HG03280 (cell line): ENCODE measurements around the gene CD79B.
"Not testable (repeated sequence)": the region's sequence is repeated elsewhere in the genome, so short reads cannot be mapped to it uniquely, and the experiment has no call there.

Experiments used
- ATAC-seq: cut with Tn5 transposase; IDR thresholded peaks from one replicate; pipeline ENCODE4 v1.9.1; 2021; ENCODE audit warnings: mild to moderate bottlenecking, moderate library complexity; ENCODE audit not compliant: unreplicated experiment

Gene CD79B

GRCh38 chr17:63915753-63916152 is 16.4 kb downstream of the CD79B start:
- not testable (repeated sequence) for ATAC-seq

GRCh38 chr17:63914471-63914870 is 17.7 kb downstream of the CD79B start:
- ATAC-seq, result no peak

DNA sequence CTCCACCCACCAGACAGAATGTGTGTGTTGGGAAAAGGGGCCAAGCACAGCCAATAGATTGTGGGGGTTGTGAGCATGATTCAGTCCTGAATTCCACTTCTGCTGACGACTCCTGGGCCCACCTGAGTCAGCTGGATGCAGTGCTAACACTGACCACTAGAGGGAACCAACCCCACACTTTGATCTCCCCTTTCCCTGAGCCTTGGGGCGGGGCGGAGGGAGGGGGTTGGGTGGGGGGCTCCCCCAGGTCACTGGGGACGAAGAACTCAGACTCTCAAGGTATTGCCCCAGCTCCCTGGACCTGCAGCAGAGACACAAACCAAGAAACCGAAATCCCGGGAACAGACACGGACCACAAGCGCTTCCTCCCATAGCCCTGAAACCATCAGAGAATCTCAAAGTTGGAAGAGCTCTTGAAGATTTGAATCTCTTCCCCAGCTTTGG is 20.5 kb downstream of the CD79B start:
- ATAC-seq, result no peak

DNA sequence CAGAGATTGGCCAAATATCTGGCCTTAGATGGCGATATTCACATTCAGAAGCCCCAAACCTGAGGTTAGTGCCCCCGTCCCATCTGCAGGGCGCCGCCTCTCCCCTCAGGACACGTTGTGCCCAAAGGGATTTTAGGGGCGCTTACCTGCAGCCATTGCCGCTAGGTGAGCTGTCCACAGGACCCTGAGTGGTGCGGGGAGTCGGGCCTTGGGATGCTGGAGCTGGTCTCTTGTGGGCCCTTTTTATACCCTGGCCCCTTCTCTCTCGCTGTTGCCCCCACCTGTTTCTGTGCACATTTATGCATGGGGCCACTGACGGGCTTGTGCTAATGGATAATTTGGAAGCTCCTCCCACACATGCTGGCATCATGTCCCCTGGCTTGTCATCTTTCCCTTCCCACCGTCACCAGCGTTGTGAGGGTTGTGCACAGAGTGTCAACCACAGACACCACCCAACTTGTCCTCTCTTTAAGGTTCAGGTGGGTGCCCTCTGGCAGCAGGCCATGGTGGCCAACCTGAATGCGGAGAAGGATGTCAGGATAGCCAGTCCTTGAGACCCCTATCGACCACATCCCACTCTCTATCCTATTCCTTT is 21.0 kb downstream of the CD79B start, which contains the start of gene CSHL1:
Gene CSHL1 (minus strand): TSS at position 218 of the 595 bp plus-strand sequence. CDS start 62 bp downstream, at position 156.
- ATAC-seq, result no peak

GRCh38 chr17:63910096-63910495 is 22.0 kb downstream of the CD79B start:
- ATAC-seq, result no peak

DNA sequence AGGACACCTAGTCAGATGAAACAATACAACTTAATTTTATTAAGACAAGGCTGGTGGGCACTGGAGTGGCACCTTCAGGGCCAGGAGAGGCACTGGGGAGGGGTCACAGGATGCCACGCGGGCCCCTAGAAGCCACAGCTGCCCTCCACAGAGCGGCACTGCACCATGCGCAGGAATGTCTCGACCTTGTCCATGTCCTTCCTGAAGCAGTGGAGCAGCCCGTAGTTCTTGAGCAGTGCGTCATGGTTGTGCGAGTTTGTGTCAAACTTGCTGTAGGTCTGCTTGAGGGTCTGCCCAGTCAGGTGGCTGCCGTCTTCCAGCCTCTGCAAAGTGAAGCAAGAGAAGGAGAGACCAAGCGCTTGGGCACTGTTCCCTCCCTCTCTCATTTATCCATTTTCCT is 22.5 kb downstream of the CD79B start:
- not testable (repeated sequence) for ATAC-seq

- ATAC-seq, result not testable (repeated sequence)
These were observed 24.9 kb downstream of the CD79B start for GRCh38 chr17:63907161-63907778.

DNA sequence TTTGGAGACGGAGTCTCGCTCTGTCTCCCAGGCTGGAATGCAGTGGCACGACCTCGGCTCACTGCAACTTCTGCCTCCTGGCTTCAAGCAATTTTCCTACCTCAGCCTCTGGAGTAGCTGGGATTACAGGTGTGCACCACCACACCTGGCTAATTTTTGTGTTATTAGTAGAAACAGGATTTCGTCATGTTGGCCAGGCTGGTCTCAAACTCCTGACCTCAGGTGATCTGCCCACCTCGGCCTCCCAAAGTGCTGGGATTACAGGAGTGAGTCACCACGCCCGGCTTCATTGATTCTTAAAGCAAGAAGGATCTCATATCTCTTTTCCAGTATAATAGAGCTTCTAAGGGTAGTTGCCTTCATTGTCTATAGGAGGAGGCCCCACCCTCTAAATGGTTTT is 27.3 kb downstream of the CD79B start:
- not testable (repeated sequence) for ATAC-seq

DNA sequence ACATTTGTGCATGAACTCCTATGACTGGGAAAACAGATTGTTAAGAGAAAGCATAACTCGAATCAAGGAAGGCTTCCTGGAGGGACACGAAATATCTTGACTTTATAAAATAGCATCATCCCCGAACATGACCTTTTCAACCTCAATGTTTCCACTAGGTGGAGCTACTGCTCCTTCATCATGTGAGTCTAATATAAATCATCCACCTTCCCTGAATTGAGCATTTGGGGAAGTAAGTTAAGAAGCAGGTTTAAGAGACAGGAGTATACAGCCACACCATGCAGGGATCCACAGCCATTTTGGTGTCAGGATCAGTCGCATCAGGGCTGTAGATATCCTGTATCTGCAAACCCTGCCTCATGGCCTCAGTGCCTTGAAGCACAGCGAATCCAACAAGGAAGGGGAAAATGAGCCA is 28.3 kb downstream of the CD79B start:
- ATAC-seq, result not testable (repeated sequence)

DNA sequence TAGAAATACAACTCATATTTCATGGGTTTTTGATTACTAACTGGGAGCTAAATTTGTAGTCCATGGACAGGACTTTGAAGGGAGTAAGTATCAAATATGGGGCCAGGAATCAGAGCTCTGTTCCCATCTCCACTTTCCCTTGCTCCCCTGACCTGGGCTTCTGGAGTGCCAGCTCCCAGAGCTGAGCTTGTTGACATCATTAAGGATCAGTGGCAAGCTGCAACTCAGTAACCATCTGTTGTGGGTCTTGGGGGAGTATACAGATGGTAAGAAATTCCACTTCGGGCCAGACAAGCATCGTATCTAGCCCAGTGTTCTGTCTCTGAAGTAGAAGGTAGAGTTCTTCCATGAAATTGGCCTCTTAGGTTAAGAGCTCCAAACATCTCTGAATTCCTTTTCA is 30.2 kb downstream of the CD79B start:
- ATAC-seq, result not testable (repeated sequence)

- ATAC-seq, result not testable (repeated sequence)
These were observed 33.0 kb downstream of the CD79B start for GRCh38 chr17:63898899-63899798.

DNA sequence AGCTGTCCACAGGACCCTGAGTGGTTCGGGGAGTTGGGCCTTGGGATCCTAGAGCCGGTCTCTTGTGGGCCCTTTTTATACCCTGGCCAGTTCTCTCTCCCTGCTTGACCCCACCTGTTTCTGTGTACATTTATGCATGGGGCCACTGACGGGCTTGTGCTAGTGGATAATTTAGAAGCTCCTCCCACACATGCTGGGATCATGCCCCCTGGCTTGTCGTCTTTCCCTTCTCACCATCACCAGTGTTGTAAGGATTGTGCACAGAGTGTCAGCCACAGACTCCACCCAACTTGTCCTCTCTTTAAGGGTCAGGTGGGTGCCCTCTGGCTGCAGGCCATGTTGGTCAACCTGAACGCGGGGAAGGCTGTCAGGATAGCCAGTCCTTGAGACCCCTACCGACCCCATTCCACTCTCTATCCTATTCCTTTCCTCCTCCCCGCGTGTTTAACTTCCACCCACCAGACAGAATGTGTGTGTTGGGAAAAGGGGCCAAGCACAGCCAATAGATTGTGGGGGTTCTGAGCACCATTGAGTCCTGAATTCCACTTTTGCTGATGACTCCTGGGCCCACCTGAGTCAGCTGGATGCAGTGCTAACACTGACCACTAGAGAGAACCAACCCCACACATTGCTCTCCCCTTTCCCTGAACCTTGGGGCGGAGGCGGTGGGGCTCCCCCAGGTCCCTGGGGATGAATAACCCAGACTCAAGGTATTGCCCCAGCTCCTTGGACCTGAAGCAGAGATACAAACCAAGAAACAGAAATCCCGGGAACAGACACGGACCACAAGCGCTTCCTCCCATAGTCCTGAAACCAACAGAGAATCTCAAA is 35.4 kb downstream of the CD79B start, which contains the start of gene CSH1:
Gene CSH1 (minus strand): TSS at position 51 of the 831 bp plus-strand sequence. CDS start 63 bp downstream, outside the sequence.
- ATAC-seq, result not testable (repeated sequence)

GRCh38 chr17:63894821-63895220 is 37.3 kb downstream of the CD79B start:
- ATAC-seq, result not testable (repeated sequence)

DNA sequence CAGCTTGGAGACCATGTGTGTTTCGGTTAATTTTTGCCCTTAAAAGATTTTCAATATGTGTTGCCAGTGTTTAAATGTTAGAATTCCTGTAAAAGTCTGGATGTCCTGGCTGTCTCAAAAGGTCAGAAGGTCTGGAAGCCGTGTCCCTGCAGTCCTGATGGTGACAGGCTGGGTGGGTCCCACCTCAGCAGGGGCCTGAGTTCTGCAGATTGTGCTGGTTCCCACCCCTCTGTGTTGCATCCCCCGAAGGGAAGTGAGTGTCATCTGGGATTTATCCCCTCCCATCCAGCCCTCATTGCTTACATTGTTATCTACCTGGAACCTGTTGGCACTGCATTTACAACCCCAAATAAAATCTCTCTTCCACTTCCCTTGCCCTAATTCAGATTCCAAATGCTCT is 38.1 kb downstream of the CD79B start:
- ATAC-seq, result not testable (repeated sequence)

GRCh38 chr17:63892316-63893037 is 39.7 kb downstream of the CD79B start:
- not testable (repeated sequence) for ATAC-seq

- ATAC-seq, result not testable (repeated sequence)
These were observed 42.9 kb downstream of the CD79B start for GRCh38 chr17:63889026-63889848.

DNA sequence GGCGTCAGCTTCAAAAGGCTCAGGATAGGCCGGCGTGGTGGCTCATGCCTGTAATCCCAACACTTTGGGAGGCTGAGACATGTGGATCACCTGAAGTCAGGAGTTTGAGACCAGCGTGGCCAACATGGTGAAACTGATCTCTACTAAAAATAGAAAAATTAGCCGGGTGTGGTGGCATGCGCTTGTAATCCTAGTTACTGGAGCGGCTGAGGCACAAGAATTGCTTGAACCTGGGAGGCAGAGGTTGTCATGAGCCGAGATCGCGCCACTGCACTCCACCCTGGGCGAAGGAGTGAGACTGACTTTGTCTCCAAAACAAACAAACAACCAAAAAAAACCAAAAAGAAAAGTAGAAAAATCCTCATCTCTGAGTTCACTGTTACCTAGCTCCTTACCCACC is 47.0 kb downstream of the CD79B start:
- ATAC-seq, result not testable (repeated sequence)

- ATAC-seq, result not testable (repeated sequence)
These were observed 49.5 kb downstream of the CD79B start for GRCh38 chr17:63882626-63883126.
